Prostate gland (tissue), 2 donors: ENCODE results near the gene AIPL1. TPM values are rescaled to one million over a fixed set of nuclear protein-coding genes. Genes with fewer than 3 reads are reported as not detected.

ENCODE experiments used
- DNase-seq: peaks from one replicate; pipeline ENCODE4 v3.0.0-alpha.2; 2019; ENCODE audit warnings: low spot score
- H3K27ac ChIP-seq, 2 donors: fragments of 200-600 bp; sonication (generic); 2 replicates each; pipeline ENCODE4 v1.5.1; 2017 to 2019
- H3K27me3 ChIP-seq: fragments of 200-600 bp; sonication (generic); replicated peaks from 2 replicates; pipeline ENCODE4 v1.5.1; 2019; ENCODE audit not compliant: insufficient read depth
- H3K36me3 ChIP-seq, 2 donors: fragments of 200-600 bp; sonication (generic); 1 replicate in 1 of 2; 2 replicates in 1 of 2; pipeline versions ENCODE4 v1.5.1 to v1.8.1; 2017 to 2019
- H3K4me1 ChIP-seq: fragments of 200-600 bp; sonication (generic); replicated peaks from 2 replicates; pipeline ENCODE4 v1.5.1; 2019
- H3K4me3 ChIP-seq, 2 donors: fragments of 200-600 bp; sonication (generic); 2 replicates each; pipeline ENCODE4 v1.5.1; 2017 to 2019
- H3K9me3 ChIP-seq: fragments of 200-600 bp; sonication (generic); 2 replicates; pipeline ENCODE4 v1.5.1; 2017
- CTCF ChIP-seq, 4 experiments: fragments of 200-600 bp in 2 of 4; fragments of 450-650 bp in 2 of 4; sonication (generic) in 2 of 4; IDR thresholded peaks; 1 replicate in 3 of 4; 2 replicates in 1 of 4; pipeline ENCODE4 v1.5.1; 2016 to 2019; ENCODE audit warnings: antibody characterized with exemption in 4 of 4, mild to moderate bottlenecking in 2 of 4, moderate library complexity in 2 of 4
- POLR2A ChIP-seq: fragments of 450-650 bp; IDR thresholded peaks from one replicate; pipeline ENCODE4 v1.6.1; 2016; ENCODE audit warnings: antibody characterized with exemption, mild to moderate bottlenecking
- POLR2AphosphoS5 ChIP-seq: sonication (generic); formaldehyde crosslinking; IDR thresholded peaks from one replicate; pipeline ENCODE4 v1.6.1; 2017; ENCODE audit warnings: antibody characterized with exemption
- WGBS: methylation state at CpG from one replicate; pipeline ENCODE4 v1.1.5; 2018; 5-methylcytosine and 5-hydroxymethylcytosine counted together
- intact Hi-C: fragments of 100-400 bp; cut with DNase I; formaldehyde crosslinking; loops from one replicate; pipeline ENCODE4 v1.14.2; 2022
- total RNA-seq, 2 donors: library from RNA; depleted of rRNA; stranded (reverse); fragments of >200 nt; gene quantifications; one replicate each; pipeline ENCODE4 v1.1.0, GENCODE V29; 2016

Gene AIPL1
- total RNA-seq, 2 donors from 2014 or later, result not detected

DNA sequence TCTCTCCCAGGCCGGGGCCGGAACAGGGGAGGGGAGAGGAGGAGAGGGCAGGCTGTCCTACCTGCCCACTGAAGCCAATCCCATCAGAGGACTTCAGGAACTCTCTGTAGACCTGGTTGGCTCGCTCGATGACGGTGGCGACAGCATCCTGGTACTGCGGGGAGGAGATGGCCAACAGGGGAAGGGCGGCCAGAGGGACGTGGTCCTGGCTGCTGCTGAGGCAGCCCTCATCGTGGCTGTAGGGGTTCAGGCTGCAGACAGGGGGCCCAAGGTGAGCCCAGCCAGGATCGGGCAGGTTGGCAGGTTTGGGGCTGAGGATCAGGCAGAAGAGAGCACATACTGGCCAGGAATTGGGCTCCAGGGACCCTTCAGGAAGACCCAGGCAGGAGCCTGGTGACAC, 43.6 kb upstream of the AIPL1 start:
- Histone ChIP-seq H3K4me3 (no peak overlapping the region), H3K36me3 (no peaks in the 10 kb centered on the region), H3K27me3 (no peaks in the 10 kb centered on the region), H3K27ac (no peak overlapping the region), H3K4me1 (no peaks in the 10 kb centered on the region), H3K9me3 (no peaks in the 10 kb centered on the region)
- DNase-seq, result no peak
- TF ChIP-seq POLR2AphosphoS5 (no peak), POLR2A (no peak), CTCF (IDR thresholded peaks at IDR 0.05) (no peak)
- intact Hi-C loops, result no loop called here
- WGBS, result 90% methylated on average over 11 of the region's 11 CpGs

DNA sequence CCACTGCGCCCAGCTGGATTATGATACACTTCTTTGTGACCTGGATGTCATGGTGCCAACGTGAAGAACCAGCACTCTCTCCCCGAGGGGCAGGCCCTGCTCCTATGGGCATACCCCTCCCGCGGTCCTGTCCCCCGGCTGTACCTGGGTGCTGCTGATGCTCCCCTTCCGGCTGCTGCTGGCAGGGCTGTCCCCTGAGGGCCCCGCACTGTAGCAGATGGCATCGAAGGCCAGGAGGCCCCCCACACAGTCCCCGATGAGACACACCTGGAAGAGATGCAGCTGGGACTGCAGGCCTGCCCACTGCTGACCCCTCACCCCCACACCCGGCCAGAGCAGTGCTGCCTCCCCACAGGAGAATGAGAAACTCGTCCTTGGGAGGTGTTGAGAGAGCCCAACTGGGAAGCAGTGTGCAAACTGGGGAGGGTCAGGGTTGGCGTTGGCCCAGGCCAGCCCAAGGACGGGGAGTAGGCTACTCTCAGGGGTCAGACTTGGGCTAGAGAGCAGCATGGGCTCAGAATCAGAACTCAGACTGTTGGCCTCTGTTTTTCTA, 43.0 kb upstream of the AIPL1 start:
- DNase-seq, result no peak
- Histone ChIP-seq H3K36me3 (no peaks in the 10 kb centered on the region), H3K9me3 (no peaks in the 10 kb centered on the region), H3K4me3 (no peak overlapping the region), H3K4me1 (no peaks in the 10 kb centered on the region), H3K27ac (no peak overlapping the region), H3K27me3 (no peaks in the 10 kb centered on the region)
- WGBS, result 92% methylated on average over 14 of the region's 14 CpGs
- TF ChIP-seq CTCF (IDR thresholded peaks at IDR 0.05), result no peak
- no peak for TF ChIP-seq POLR2AphosphoS5
- TF ChIP-seq POLR2A, result no peak
- intact Hi-C loops, result no loop called here

DNA sequence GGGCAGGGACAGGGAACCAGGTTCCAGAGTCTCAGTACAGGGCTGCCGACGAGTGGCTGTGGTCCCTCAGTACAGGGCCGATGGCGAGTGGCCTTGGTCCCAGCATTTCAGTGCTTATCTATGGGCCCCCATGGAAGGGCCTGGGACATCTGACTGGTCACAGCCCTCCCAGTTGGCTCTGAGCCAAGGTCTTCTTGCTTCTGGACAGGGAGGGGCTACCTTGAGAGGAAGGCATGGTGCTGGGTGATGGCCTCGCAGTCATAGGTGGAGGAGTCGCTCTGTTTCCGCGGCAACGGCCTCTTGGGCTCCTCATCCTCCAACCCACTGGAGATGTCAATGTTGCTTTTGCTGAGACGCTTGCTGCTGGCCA, 41.9 kb upstream of the AIPL1 start:
- TF ChIP-seq POLR2AphosphoS5, result no peak
- no peak for TF ChIP-seq POLR2A
- no peak for TF ChIP-seq CTCF (IDR thresholded peaks at IDR 0.05)
- H3K4me1 ChIP-seq, result no peaks in the 10 kb centered on the region
- no peaks in the 10 kb centered on the region for H3K36me3 ChIP-seq
- intact Hi-C loops, result no loop called here
- no peaks in the 10 kb centered on the region for H3K27me3 ChIP-seq
- WGBS, result 91% methylated on average over 10 of the region's 10 CpGs
- no peak for DNase-seq
- H3K9me3 ChIP-seq, result no peaks in the 10 kb centered on the region
- no peak overlapping the region for H3K4me3 ChIP-seq
- H3K27ac ChIP-seq, result no peak overlapping the region

DNA sequence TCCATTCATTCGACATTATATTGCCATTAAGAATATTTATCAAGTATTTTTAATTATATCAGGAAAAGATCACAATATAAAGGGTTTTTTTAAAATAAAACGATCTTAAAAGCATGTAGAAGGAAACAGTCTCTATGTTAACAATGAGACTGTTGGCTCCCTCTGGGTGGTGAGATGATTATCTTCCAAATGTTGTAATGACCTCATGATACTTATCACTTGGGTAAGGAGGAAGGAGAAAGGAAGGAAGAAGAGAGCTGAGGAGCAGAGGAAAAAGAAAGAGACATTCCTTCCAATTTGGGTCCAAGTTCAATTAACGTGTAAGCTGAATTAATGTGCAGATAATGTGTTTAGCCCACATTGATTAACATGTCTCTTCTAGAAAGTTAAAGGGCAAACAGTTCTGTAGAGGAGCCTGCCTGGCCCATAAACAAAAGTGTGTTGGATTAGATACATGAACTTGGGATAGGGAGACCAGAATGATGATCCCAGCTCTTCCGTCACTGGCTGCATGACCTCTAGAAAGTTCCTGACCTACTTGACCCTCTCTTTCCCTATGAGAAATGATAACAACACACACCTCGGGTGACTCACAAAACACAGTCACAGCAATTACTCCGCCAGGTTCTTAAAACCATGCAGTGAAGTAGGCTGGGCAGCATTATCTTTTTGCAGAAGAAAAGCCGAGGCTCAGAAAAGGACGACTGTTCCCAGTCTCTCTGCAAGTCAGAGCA, 41.3 kb upstream of the AIPL1 start:
- DNase-seq, result no peak
- intact Hi-C loops, result no loop called here
- 64% methylated on average over 8 of the region's 8 CpGs for WGBS
- Histone ChIP-seq H3K36me3 (no peaks in the 10 kb centered on the region), H3K4me1 (no peaks in the 10 kb centered on the region), H3K27me3 (no peaks in the 10 kb centered on the region), H3K9me3 (no peaks in the 10 kb centered on the region), H3K4me3 (no peak overlapping the region), H3K27ac (no peak overlapping the region)
- no peak for TF ChIP-seq POLR2A
- TF ChIP-seq POLR2AphosphoS5, result no peak
- TF ChIP-seq CTCF (IDR thresholded peaks at IDR 0.05), result no peak

DNA sequence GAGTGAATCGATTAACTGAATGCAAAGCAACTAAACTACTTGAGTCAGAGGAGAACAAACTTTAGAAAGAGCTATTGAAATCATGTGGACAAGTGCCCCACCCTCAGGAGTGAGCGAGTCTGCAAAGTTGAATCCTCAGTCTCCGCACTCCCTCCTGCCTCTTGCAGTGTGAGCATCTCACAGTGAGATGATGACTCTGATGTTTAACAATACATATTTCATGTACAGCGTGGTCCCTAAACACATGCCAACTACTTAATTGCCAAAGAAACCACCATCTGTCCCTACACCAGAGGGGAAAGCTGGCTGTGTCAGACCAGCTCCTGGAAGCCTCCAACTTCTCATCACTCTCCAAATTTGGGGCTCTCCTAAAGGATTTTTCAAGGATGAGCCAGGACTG, 40.5 kb upstream of the AIPL1 start:
- H3K27ac ChIP-seq, result no peak overlapping the region
- no peaks in the 10 kb centered on the region for H3K36me3 ChIP-seq
- intact Hi-C loops, result no loop called here
- DNase-seq, result no peak
- H3K4me3 ChIP-seq, result no peak overlapping the region
- TF ChIP-seq POLR2AphosphoS5 (no peak), CTCF (IDR thresholded peaks at IDR 0.05) (no peak), POLR2A (no peak)
- no peaks in the 10 kb centered on the region for H3K27me3 ChIP-seq
- no peaks in the 10 kb centered on the region for H3K4me1 ChIP-seq
- WGBS, result 58% methylated on average over 4 of the region's 4 CpGs
- no peaks in the 10 kb centered on the region for H3K9me3 ChIP-seq
